ENCODE results near the gene MRPL55.
"Not testable (repeated sequence)": the region's sequence is repeated elsewhere in the genome, so short reads cannot be mapped to it uniquely, and the experiment has no call there.

Gene MRPL55

DNA sequence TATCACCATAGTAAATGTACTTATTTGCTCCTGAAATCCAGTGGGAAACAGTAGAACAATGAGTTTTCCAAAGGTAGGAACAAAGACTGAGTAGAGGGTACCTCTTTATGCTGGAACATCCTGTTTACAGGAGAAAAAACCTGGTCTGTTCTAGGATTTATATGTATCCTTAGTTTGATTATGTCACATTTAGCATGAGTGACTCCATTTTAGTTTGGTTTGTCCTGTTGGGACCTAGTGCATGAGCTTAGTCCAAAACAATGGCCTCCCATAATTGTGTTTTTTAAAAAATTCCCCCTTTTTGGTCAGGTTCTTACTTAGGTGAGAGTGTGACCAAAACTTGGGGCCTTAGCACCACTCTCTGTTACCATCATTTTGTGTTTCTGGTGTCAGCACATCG, 3.5 kb upstream of the MRPL55 start:
- no peak for DNase-seq (ENCODE audit: low spot score)
- no peak for TF ChIP-seq CTCF (IDR thresholded peaks at IDR 0.05; ENCODE audit: borderline replicate concordance, control extremely low read depth, extremely low read depth, insufficient read depth, missing control alignments)
- in situ Hi-C loops (cut with MboI; ENCODE audit: low sequenced_read_pairs, unreplicated experiment): no loop called here

DNA sequence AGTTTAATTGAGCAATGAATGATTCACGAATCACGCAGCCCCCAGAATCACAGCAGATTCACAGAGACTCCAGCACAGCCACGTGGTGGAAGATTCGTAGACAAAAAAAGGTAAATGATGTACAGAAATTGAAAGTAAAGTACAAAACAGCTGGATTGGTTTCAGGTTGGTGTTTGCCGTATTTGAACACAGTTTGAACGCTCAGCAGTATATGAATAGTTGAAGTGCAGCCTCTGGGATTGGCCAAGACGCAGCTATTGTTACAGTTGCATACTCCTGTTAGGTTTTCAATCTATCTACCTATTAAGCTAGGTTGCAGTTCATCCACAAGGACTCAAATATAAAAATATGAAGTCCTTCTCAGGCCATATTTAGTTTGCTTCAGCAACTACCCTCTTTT, 3.1 kb upstream of the MRPL55 start:
- no peak for TF ChIP-seq CTCF (IDR thresholded peaks at IDR 0.05; ENCODE audit: borderline replicate concordance, control extremely low read depth, extremely low read depth, insufficient read depth, missing control alignments)
- no peak for DNase-seq (ENCODE audit: low spot score)
- in situ Hi-C loops (cut with MboI; ENCODE audit: low sequenced_read_pairs, unreplicated experiment): no loop called here

DNA sequence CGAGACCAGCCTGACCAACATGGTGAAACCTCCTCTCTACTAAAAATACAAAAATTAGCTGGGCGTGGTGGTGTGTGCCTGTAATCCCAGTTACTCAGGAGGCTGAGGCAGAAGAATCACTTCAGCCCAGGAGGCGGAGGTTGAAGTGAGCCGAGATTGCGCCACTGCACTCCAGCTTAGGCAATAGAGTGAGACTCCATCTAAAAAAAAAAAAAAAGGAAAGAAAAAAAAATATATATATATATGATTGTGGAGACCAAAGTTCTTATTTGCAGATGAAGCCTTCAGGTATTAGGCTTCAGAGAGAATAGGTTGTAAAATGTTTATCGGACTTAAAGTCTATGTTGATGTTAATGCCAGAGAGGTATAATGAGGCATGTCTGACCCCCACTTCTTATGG, 2.2 kb upstream of the MRPL55 start:
- in situ Hi-C loops (cut with MboI; ENCODE audit: low sequenced_read_pairs, unreplicated experiment); DNase-seq (ENCODE audit: low spot score): not testable (repeated sequence)

DNA sequence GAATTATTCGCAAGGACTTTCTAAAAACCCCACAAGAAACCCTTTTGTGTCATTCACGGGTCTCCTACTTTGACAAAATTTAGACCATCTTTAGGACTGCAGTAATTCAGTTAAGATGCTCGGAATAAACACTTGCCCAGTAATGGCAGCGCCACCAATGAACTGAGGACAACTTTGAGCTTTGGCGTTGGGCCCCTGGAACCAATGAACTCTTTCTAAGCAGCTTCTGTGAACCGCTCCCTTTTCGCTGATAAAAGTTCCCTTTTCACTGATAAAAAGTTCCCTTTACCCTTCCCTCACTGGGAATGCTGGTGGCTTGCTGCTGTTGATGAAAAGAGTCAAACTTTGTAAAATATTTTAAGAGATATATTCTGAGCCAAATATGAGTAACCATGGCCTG, 1.5 kb upstream of the MRPL55 start:
- no peak for TF ChIP-seq CTCF (IDR thresholded peaks at IDR 0.05; ENCODE audit: borderline replicate concordance, control extremely low read depth, extremely low read depth, insufficient read depth, missing control alignments)
- no peak for DNase-seq (ENCODE audit: low spot score)
- in situ Hi-C loops (cut with MboI; ENCODE audit: low sequenced_read_pairs, unreplicated experiment): no loop called here

- in situ Hi-C loops (cut with MboI; ENCODE audit: low sequenced_read_pairs, unreplicated experiment): no loop called here
- no peak for TF ChIP-seq CTCF (IDR thresholded peaks at IDR 0.05; ENCODE audit: borderline replicate concordance, control extremely low read depth, extremely low read depth, insufficient read depth, missing control alignments)
- peak; percentile 20 for DNase-seq (ENCODE audit: low spot score)
Observed at GRCh38 chr1:228109962-228110488, 926 bp upstream of the MRPL55 start.

- DNase-seq (ENCODE audit: low spot score): no peak
- in situ Hi-C loops (cut with MboI; ENCODE audit: low sequenced_read_pairs, unreplicated experiment): no loop called here
- TF ChIP-seq CTCF (IDR thresholded peaks at IDR 0.05; ENCODE audit: borderline replicate concordance, control extremely low read depth, extremely low read depth, insufficient read depth, missing control alignments): no peak
Observed at GRCh38 chr1:228108742-228109072, 392 bp downstream of the MRPL55 start.

DNA sequence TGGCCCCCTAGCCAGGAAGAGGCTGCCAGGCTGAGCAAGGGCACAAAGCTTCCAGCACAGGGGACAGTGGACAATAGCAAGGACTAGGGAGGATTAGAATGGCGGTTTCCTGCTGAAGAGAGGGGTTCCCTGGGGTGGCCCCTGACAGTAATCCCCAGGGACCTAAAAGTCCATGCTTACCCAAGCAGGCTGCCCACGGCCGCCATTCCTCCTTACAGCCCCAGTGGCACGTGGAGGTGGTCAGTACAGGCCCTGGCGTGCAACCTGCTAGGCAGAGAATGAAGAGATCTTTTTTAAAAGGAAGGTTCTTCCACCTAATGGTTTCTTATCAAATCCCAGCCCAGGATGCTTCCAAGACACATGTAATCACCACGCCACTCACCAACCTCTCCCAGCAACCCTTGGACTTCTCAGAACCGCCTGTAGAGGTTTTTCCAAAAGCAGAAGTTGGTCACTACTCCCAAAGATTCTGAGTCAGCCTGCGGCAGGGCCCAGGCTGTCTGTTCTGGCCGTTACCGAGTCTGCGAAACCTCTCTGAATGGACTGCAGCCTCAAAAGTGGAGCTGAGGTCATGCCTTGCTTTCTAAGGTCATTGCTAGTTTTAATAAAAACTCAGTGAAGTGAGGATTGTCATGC, 926 bp downstream of the MRPL55 start:
- DNase-seq (ENCODE audit: low spot score): no peak
- TF ChIP-seq CTCF (IDR thresholded peaks at IDR 0.05; ENCODE audit: borderline replicate concordance, control extremely low read depth, extremely low read depth, insufficient read depth, missing control alignments): no peak
- in situ Hi-C loops (cut with MboI; ENCODE audit: low sequenced_read_pairs, unreplicated experiment): no loop called here
